ENCODE measurements around the gene MAN2A1.

- TF ChIP-seq CTCF (IDR thresholded peaks at IDR 0.05; ENCODE audit: low read length) (no peak), EZH2 (IDR thresholded peaks at IDR 0.05; ENCODE audit: borderline replicate concordance, low read length) (no peak)
Observed at GRCh38 chr5:109826426-109826825, 136.7 kb downstream of the MAN2A1 start.
